Loucy (cell line): ENCODE measurements around the gene TMEM121.

ENCODE experiments used
- EZH2phosphoT487 ChIP-seq: fragments of 200-600 bp; IDR thresholded peaks from 2 replicates; pipeline ENCODE4 v1.6.1; 2018; ENCODE audit warnings: antibody characterized with exemption, mild to moderate bottlenecking, moderate library complexity, borderline replicate concordance
- TF ChIP-seq, protein P1 (sequence below): fragments of 200-600 bp; sonication (generic); conservative IDR thresholded peaks from 2 replicates; pipeline ENCODE4 v1.5.1; 2014; ENCODE audit warnings: mild to moderate bottlenecking, antibody characterized with exemption, low read length

DNA sequence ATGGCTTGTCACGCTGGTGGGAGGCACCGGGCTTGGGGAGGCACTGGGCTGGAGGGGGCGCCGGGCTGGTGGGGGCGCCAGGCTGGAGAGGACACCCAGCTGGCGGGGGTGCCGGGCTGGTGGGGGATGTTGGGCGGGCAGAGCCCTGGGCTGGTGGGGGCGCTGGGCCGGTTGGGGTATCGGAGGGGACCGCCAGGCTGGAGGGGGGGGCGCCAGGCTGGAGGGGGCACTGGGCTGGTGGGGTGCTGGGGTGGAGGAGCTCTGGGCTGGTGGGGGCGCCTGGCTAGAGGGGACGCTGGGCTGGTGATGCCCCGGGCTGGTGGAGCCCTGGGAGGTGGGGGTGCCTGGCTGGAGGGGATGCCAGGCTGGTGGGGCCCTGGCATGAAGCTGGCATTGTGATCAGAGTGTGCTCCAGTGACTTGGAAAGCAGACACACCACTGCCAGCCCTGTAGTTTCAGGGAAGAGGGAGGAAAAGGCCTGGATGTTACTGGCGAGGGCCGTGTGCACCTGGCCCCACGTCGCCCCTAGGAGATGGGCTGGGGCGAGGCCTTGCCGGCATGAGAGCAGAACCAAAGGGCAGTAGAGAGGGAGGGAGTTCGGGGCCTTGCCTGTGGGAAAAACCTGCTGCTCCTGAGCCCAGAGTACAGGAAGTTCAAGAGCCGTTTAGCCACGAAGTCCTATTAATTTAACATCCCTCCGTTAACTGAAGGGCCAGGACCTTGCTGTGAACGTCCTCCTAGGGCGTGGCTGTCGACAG, 22.3 kb upstream of the TMEM121 start:
- TF ChIP-seq, protein P1, sequence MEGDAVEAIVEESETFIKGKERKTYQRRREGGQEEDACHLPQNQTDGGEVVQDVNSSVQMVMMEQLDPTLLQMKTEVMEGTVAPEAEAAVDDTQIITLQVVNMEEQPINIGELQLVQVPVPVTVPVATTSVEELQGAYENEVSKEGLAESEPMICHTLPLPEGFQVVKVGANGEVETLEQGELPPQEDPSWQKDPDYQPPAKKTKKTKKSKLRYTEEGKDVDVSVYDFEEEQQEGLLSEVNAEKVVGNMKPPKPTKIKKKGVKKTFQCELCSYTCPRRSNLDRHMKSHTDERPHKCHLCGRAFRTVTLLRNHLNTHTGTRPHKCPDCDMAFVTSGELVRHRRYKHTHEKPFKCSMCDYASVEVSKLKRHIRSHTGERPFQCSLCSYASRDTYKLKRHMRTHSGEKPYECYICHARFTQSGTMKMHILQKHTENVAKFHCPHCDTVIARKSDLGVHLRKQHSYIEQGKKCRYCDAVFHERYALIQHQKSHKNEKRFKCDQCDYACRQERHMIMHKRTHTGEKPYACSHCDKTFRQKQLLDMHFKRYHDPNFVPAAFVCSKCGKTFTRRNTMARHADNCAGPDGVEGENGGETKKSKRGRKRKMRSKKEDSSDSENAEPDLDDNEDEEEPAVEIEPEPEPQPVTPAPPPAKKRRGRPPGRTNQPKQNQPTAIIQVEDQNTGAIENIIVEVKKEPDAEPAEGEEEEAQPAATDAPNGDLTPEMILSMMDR, result no peak
- no peak for TF ChIP-seq EZH2phosphoT487
